ENCODE results near the gene ACACA.

ACACA gene

GRCh38 chr17:37116671-37117185 is 289.9 kb downstream of the ACACA start:
- H3K36me3 ChIP-seq (ENCODE audit: control insufficient read depth, insufficient read depth, low read length): no peaks in the 10 kb centered on the region
- peaks cover 8% of the 10 kb centered on the region for H3K4me1 ChIP-seq
- no peaks in the 10 kb centered on the region for H3K79me2 ChIP-seq
- TF ChIP-seq CTCF (IDR thresholded peaks at IDR 0.05): no peak
- no peaks in the 10 kb centered on the region for H3K27me3 ChIP-seq (ENCODE audit: control insufficient read depth, insufficient read depth, low read length)
- H3K9ac ChIP-seq: no peak overlapping the region
- H2AFZ ChIP-seq: no peak overlapping the region
- no peak overlapping the region for H3K4me2 ChIP-seq (ENCODE audit: low read length)
- H3K27ac ChIP-seq: no peak overlapping the region
- no peaks in the 10 kb centered on the region for H3K9me3 ChIP-seq (ENCODE audit: control insufficient read depth, low read length)
- H3K4me3 ChIP-seq (ENCODE audit: low read depth, low read length): no peak overlapping the region

- no peaks in the 10 kb centered on the region for H3K9me3 ChIP-seq (ENCODE audit: control insufficient read depth, low read length)
- no peak for TF ChIP-seq CTCF (IDR thresholded peaks at IDR 0.05)
- no peak overlapping the region for H2AFZ ChIP-seq
- H3K9ac ChIP-seq: no peak overlapping the region
- H3K4me1 ChIP-seq: peaks cover 7% of the 10 kb centered on the region
- H3K27ac ChIP-seq: no peak overlapping the region
- H3K27me3 ChIP-seq (ENCODE audit: control insufficient read depth, insufficient read depth, low read length): no peaks in the 10 kb centered on the region
- H3K4me2 ChIP-seq (ENCODE audit: low read length): no peak overlapping the region
- no peaks in the 10 kb centered on the region for H3K79me2 ChIP-seq
- H3K4me3 ChIP-seq (ENCODE audit: low read depth, low read length): no peak overlapping the region
- H3K36me3 ChIP-seq (ENCODE audit: control insufficient read depth, insufficient read depth, low read length): no peaks in the 10 kb centered on the region
These were observed 295.3 kb downstream of the ACACA start for GRCh38 chr17:37111329-37111728.

- Histone ChIP-seq H3K27ac (no peak overlapping the region), H3K9ac (no peak overlapping the region), H3K4me2 (ENCODE audit: low read length) (no peak overlapping the region), H2AFZ (no peak overlapping the region), H3K79me2 (no peaks in the 10 kb centered on the region), H3K4me1 (peaks cover 7% of the 10 kb centered on the region), H3K9me3 (ENCODE audit: control insufficient read depth, low read length) (no peaks in the 10 kb centered on the region), H3K27me3 (ENCODE audit: control insufficient read depth, insufficient read depth, low read length) (no peaks in the 10 kb centered on the region), H3K36me3 (ENCODE audit: control insufficient read depth, insufficient read depth, low read length) (no peaks in the 10 kb centered on the region), H3K4me3 (ENCODE audit: low read depth, low read length) (no peak overlapping the region)
- no peak for TF ChIP-seq CTCF (IDR thresholded peaks at IDR 0.05)
These were observed 295.9 kb downstream of the ACACA start for GRCh38 chr17:37110746-37111145.

GRCh38 chr17:37109731-37110710 is 296.6 kb downstream of the ACACA start:
- H3K4me1 ChIP-seq: peaks cover 7% of the 10 kb centered on the region
- no peak overlapping the region for H2AFZ ChIP-seq
- H3K27ac ChIP-seq: no peak overlapping the region
- no peaks in the 10 kb centered on the region for H3K79me2 ChIP-seq
- no peak overlapping the region for H3K4me2 ChIP-seq (ENCODE audit: low read length)
- H3K9me3 ChIP-seq (ENCODE audit: control insufficient read depth, low read length): no peaks in the 10 kb centered on the region
- TF ChIP-seq CTCF (IDR thresholded peaks at IDR 0.05): no peak
- H3K9ac ChIP-seq: no peak overlapping the region
- H3K4me3 ChIP-seq (ENCODE audit: low read depth, low read length): no peak overlapping the region
- H3K36me3 ChIP-seq (ENCODE audit: control insufficient read depth, insufficient read depth, low read length): no peaks in the 10 kb centered on the region
- no peaks in the 10 kb centered on the region for H3K27me3 ChIP-seq (ENCODE audit: control insufficient read depth, insufficient read depth, low read length)
